Esophagus muscularis mucosa (tissue), 4 donors: Measurements from ENCODE around the gene AGL. TPM values are rescaled to one million over a fixed set of nuclear protein-coding genes. Genes with fewer than 3 reads are reported as not detected.
A peak's percentile ranks its signal among the peaks of the same experiment; 100 is the strongest.

Source experiments
- DNase-seq: peaks from one replicate; pipeline ENCODE4 v3.0.0-alpha.2; 2017; ENCODE audit errors: extremely low spot score
- H3K27ac ChIP-seq, 4 donors: fragments of 200-600 bp; sonication (generic); replicated peaks in 1 of 4; 1 replicate in 3 of 4; 2 replicates in 1 of 4; pipeline ENCODE4 v1.5.1; 2016 to 2019; ENCODE audit warnings: mild to moderate bottlenecking in 1 of 4
- H3K27me3 ChIP-seq, 4 donors: fragments of 200-600 bp; sonication (generic); one replicate each; pipeline versions ENCODE4 v1.5.1 to v1.6.0; 2016 to 2019
- H3K36me3 ChIP-seq, 4 donors: fragments of 200-600 bp; sonication (generic); one replicate each; pipeline ENCODE4 v1.5.1; 2016 to 2019
- H3K4me1 ChIP-seq, 4 donors: fragments of 200-600 bp; sonication (generic); one replicate each; pipeline ENCODE4 v1.5.1; 2016 to 2019
- H3K4me3 ChIP-seq, 4 donors: fragments of 200-600 bp; sonication (generic); 1 replicate in 2 of 4; 2 replicates in 2 of 4; pipeline ENCODE4 v1.5.1; 2016 to 2019; ENCODE audit warnings: mild to moderate bottlenecking in 4 of 4, moderate library complexity in 1 of 4
- H3K9me3 ChIP-seq, 4 donors: fragments of 200-600 bp; sonication (generic); 1 replicate in 3 of 4; 2 replicates in 1 of 4; pipeline ENCODE4 v1.5.1; 2016 to 2019
- CTCF ChIP-seq, 3 experiments: fragments of 200-600 bp in 2 of 3; fragments of 450-650 bp in 1 of 3; sonication (generic) in 2 of 3; IDR thresholded peaks; one replicate each; pipeline ENCODE4 v1.5.1; 2017 to 2019; ENCODE audit warnings: antibody characterized with exemption in 3 of 3, mild to moderate bottlenecking in 2 of 3, moderate library complexity in 1 of 3
- EP300 ChIP-seq: sonication (generic); formaldehyde crosslinking; IDR thresholded peaks from one replicate; pipeline ENCODE4 v1.6.1; 2017; ENCODE audit warnings: antibody characterized with exemption
- POLR2A ChIP-seq: fragments of 450-650 bp; IDR thresholded peaks from one replicate; pipeline ENCODE4 v1.6.1; 2017; ENCODE audit warnings: antibody characterized with exemption, moderate library complexity, mild to moderate bottlenecking, low read depth
- POLR2AphosphoS5 ChIP-seq, 2 donors: sonication (generic); formaldehyde crosslinking; IDR thresholded peaks; one replicate each; pipeline ENCODE4 v1.6.1; 2017; ENCODE audit warnings: antibody characterized with exemption in 2 of 2
- WGBS: methylation state at CpG from one replicate; pipeline ENCODE4 v1.1.5; 2018; 5-methylcytosine and 5-hydroxymethylcytosine counted together
- intact Hi-C: fragments of 100-400 bp; cut with DNase I; formaldehyde crosslinking; loops from one replicate; pipeline ENCODE4 v1.15.1; 2023
- total RNA-seq, 4 donors: library from RNA; depleted of rRNA; stranded (reverse); fragments of >200 nt; gene quantifications; one replicate each; pipeline versions ENCODE4 v1.1.0 to v1.2.1, GENCODE V29; 2016

Gene AGL
- total RNA-seq = 100 to 1,000 TPM in 3 of 4 donors, 10 to 100 TPM in 1; 99.2 to 153 (median 128) TPM

- Histone ChIP-seq H3K36me3 (peaks cover 0 to 19% (median 11%) of the 10 kb centered on the region in 4 donors), H3K27me3 (no peaks in the 10 kb centered on the region), H3K4me3 (peak within 1 kb of the TSS; percentile 71 to 96 (median 84)), H3K4me1 (peaks cover 19 to 41% (median 33%) of the 10 kb centered on the region in 4 donors), H3K9me3 (no peaks in the 10 kb centered on the region), H3K27ac (peak within 1 kb of the TSS; percentile 88 to 95 (median 92))
- peak; percentile 94 for DNase-seq
- 0% methylated on average over 38 of the region's 65 CpGs for WGBS
- TF ChIP-seq CTCF (IDR thresholded peaks at IDR 0.05) (no peak), POLR2A (peak; percentile 37), POLR2AphosphoS5 (IDR thresholded peaks at IDR 0.05) (peak; percentile 80 to 92)
- intact Hi-C loops = loop anchor here (5.0 kb wide), 1 partner anchor 282 kb away; the partner anchor contains the start of genes SASS6 and TRMT13
These were observed at the start of gene AGL for GRCh38 chr1:99849744-99850458. TSS of gene AGL (plus strand) at chr1:99850361. CDS start at chr1:99851043, 682 bp downstream.

GRCh38 chr1:99801584-99801983 is 48.6 kb upstream of the AGL start:
- no peaks in the 10 kb centered on the region for H3K27me3 ChIP-seq
- H3K9me3 ChIP-seq = no peaks in the 10 kb centered on the region
- DNase-seq = no peak
- intact Hi-C loops = loop anchor here (5.0 to 10.0 kb wide), 2 partner anchors 233 to 641 kb away; a partner anchor contains a TSS
- H3K4me3 ChIP-seq = no peak overlapping the region
- H3K4me1 ChIP-seq = no peaks in the 10 kb centered on the region
- TF ChIP-seq POLR2AphosphoS5 (IDR thresholded peaks at IDR 0.05) = no peak
- no peak for TF ChIP-seq CTCF (IDR thresholded peaks at IDR 0.05)
- no peak for TF ChIP-seq POLR2A
- no peak for TF ChIP-seq EP300
- WGBS = 88% methylated on average over 3 of the region's 3 CpGs
- H3K27ac ChIP-seq = no peak overlapping the region
- no peaks in the 10 kb centered on the region for H3K36me3 ChIP-seq

GRCh38 chr1:99806882-99807281 is 43.3 kb upstream of the AGL start:
- Histone ChIP-seq H3K27ac (no peak overlapping the region), H3K27me3 (no peaks in the 10 kb centered on the region), H3K4me1 (peaks cover 6 to 13% (median 12%) of the 10 kb centered on the region in 4 donors), H3K36me3 (no peaks in the 10 kb centered on the region), H3K4me3 (no peak overlapping the region), H3K9me3 (no peaks in the 10 kb centered on the region)
- intact Hi-C loops = loop anchor here (5.0 to 10.0 kb wide), 2 partner anchors 228 to 650 kb away; a partner anchor contains a TSS
- WGBS = 91% methylated on average over 2 of the region's 2 CpGs
- TF ChIP-seq CTCF (IDR thresholded peaks at IDR 0.05) (no peak), EP300 (no peak), POLR2A (no peak), POLR2AphosphoS5 (IDR thresholded peaks at IDR 0.05) (no peak)
- DNase-seq = no peak

DNA sequence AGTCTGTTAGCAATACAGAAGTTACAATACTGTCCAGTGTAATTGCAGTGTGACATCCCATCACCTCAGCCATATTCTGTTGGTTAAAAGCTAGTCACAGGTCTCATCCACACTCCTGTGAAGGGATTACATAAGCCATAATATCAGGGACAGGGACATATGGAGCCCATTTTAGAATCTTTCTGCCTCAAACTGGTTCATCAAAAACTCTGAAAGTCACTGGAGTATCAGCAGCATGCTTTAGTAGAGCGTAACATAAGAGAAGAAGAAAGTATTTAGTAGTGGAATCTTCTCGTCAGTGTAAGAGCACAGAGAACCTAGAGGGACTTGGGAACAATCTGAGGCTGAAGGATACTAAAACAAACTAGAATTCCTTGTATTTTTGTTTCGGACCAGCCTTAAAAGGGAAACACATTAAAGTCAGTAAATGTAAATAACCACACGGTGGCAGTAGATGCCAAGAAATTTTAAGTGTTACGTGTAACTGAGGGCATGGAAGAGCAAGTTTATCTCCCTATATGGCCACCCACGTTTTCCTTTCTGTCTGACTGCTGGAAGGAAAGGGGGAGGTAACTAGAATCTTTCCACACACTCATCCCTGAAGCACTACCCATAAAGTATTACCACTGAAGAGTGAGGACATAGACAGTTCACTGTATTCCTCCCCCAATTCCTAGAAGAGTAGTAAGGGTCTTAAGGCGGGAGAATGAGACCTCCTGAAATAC is 41.6 kb upstream of the AGL start:
- no peaks in the 10 kb centered on the region for H3K9me3 ChIP-seq
- DNase-seq = no peak
- peaks cover 6 to 13% (median 12%) of the 10 kb centered on the region in 4 donors for H3K4me1 ChIP-seq
- peak overlapping the region; percentile 74 to 82 (median 78) for H3K27ac ChIP-seq
- intact Hi-C loops = loop anchor here (5.0 to 10.0 kb wide), 2 partner anchors 226 to 649 kb away; a partner anchor contains a TSS
- no peaks in the 10 kb centered on the region for H3K27me3 ChIP-seq
- WGBS = 6% methylated on average over 7 of the region's 7 CpGs
- TF ChIP-seq POLR2A = no peak
- peak; percentile 60 to 82 for TF ChIP-seq POLR2AphosphoS5 (IDR thresholded peaks at IDR 0.05)
- TF ChIP-seq EP300 = no peak
- TF ChIP-seq CTCF (IDR thresholded peaks at IDR 0.05) = peak; percentile 68 to 72 (median 68)
- H3K36me3 ChIP-seq = no peaks in the 10 kb centered on the region
- H3K4me3 ChIP-seq = peak overlapping the region in 3 of 4 donors; percentile 8 to 28 (median 24)
